Pancreas (tissue), 10 donors: Measurements from ENCODE around the gene ZNF534. TPM values are rescaled to one million over a fixed set of nuclear protein-coding genes. Genes with fewer than 3 reads are reported as not detected.
A peak's percentile ranks its signal among the peaks of the same experiment; 100 is the strongest.

Experiments
- ATAC-seq, 4 donors: fragments of 200-7000 bp; cut with Tn5 transposase; one replicate each; pipeline versions ENCODE4 v1.8.0 to v1.9.1; 2020; ENCODE audit warnings: mild to moderate bottlenecking in 4 of 4, moderate library complexity in 4 of 4
- DNase-seq, 6 donors: peaks; one replicate each; pipeline ENCODE4 v3.0.0-alpha.2; 2020
- FAIRE-seq: peaks from 2 replicates; lab custom pipeline; 2012; peaks lifted over from hg19 to GRCh38; lab: Jason Lieb, UNC
- H3K27ac ChIP-seq, 4 donors: fragments of 200-600 bp; sonication (generic); 1 replicate in 3 of 4; 2 replicates in 1 of 4; pipeline versions ENCODE4 v1.5.0 to v1.8.0; 2020
- H3K27me3 ChIP-seq, 4 donors: fragments of 200-600 bp; one replicate each; pipeline ENCODE4 v1.8.0; 2021
- H3K36me3 ChIP-seq, 3 donors: fragments of 200-600 bp; sonication (generic) in 1 of 3; one replicate each; pipeline versions ENCODE4 v1.5.0 to v1.8.0; 2020 to 2021
- H3K4me1 ChIP-seq, 3 donors: fragments of 200-600 bp; one replicate each; pipeline ENCODE4 v1.8.0; 2021
- H3K4me3 ChIP-seq, 4 donors: fragments of 200-600 bp; sonication (generic) in 2 of 4; one replicate each; pipeline versions ENCODE4 v1.5.0 to v1.8.0; 2020 to 2021
- H3K9me3 ChIP-seq, 4 donors: fragments of 200-600 bp; one replicate each; pipeline ENCODE4 v1.8.0; 2021
- WGBS, 2 donors: extraction: QIAGEN DNeasy Blood & Tissue Kit; methylation state at CpG; one replicate each; pipeline ENCODE4 v1.1.7; 2013; 5-methylcytosine and 5-hydroxymethylcytosine counted together
- intact Hi-C, 3 donors: fragments of 100-400 bp; cut with DNase I; formaldehyde crosslinking; loops; one replicate each; pipeline versions ENCODE4 v1.11.1 to v1.14.2; 2022
- polyA plus RNA-seq, 2 donors: library from polyadenylated mRNA; stranded (reverse); fragments of 200-250 nt; gene quantifications; one replicate each; pipeline ENCODE4 v1.2.3, GENCODE V29; 2013
- total RNA-seq, 6 donors: library from RNA; stranded (reverse); fragmentation: NEBNext Ultra II Directional in 4 of 6; extraction: Animal tissue kit (Norgen Biotek cat#: 25700) in 4 of 6; gene quantifications; one replicate each; pipeline versions ENCODE4 v1.2.1 to v1.2.4, GENCODE V29; 2021 to 2023
- TF ChIP-seq, protein P1 (sequence below), 4 donors: fragments of 200-600 bp; sonication (generic) in 3 of 4; IDR thresholded peaks; one replicate each; pipeline versions ENCODE4 v1.5.0 to v1.8.0; 2021; ENCODE audit warnings: antibody characterized with exemption in 4 of 4
- donor health status: healthy with polysubstance abuse.
- donor health status: DM: no; HTN: no; CAD: no; lungs with moderate emphysema.
- donor health status: DM: no; HTN: no; CAD: no.
- donor health status: control.
- donor health status: control.
- donor health status: Bipolar disorder and iron deficiency.
- donor health status: DM: yes; HTN: yes; CAD: no.
- donor health status: DM: no; HTN: no; CAD: no.
- donor health status: DM: no; HTN: no; CAD: no.
- donor health status: DM: yes; HTN: yes; CAD: no.

The ZNF534 gene
- not detected for total RNA-seq
- polyA plus RNA-seq, result not detected

DNA sequence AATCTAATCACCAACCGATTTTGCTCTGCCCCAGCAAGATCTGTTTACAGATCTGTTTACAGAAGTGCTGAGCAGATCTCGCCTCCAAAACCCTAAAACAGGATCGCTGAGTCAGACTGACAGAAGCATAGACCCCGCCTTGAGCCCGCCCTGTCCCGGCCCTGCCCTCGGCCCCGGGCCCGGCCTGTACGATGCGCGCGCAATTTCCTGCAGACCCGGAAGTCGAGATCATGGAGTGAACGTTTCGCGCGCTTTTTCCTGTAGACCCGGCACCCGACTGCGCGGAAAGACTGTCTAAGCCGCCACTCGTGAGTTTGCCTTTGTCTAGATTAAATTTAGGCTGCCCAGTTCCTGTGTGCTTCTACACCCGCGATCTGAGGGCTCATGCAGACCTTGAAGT lies at the start of gene ZNF534:
TSS of gene ZNF534 (plus strand) at position 212 of the 400 bp plus-strand sequence. CDS start 2,327 bp downstream, outside the sequence.
- 38 to 44% methylated on average over 27 of the region's 27 CpGs for WGBS, 2 donors
- DNase-seq, result no peak
- no peak for FAIRE-seq
- intact Hi-C loops, result no loop called here
- no peaks in the 10 kb centered on the region for H3K27me3 ChIP-seq
- H3K4me1 ChIP-seq, result no peaks in the 10 kb centered on the region
- H3K36me3 ChIP-seq, result no peaks in the 10 kb centered on the region
- no peak for ATAC-seq
- H3K27ac ChIP-seq, result no peak within 1 kb of the TSS
- TF ChIP-seq, protein P1, sequence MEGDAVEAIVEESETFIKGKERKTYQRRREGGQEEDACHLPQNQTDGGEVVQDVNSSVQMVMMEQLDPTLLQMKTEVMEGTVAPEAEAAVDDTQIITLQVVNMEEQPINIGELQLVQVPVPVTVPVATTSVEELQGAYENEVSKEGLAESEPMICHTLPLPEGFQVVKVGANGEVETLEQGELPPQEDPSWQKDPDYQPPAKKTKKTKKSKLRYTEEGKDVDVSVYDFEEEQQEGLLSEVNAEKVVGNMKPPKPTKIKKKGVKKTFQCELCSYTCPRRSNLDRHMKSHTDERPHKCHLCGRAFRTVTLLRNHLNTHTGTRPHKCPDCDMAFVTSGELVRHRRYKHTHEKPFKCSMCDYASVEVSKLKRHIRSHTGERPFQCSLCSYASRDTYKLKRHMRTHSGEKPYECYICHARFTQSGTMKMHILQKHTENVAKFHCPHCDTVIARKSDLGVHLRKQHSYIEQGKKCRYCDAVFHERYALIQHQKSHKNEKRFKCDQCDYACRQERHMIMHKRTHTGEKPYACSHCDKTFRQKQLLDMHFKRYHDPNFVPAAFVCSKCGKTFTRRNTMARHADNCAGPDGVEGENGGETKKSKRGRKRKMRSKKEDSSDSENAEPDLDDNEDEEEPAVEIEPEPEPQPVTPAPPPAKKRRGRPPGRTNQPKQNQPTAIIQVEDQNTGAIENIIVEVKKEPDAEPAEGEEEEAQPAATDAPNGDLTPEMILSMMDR (IDR thresholded peaks at IDR 0.05), result no peak
- no peaks in the 10 kb centered on the region for H3K9me3 ChIP-seq
- H3K4me3 ChIP-seq, result no peak within 1 kb of the TSS

DNA sequence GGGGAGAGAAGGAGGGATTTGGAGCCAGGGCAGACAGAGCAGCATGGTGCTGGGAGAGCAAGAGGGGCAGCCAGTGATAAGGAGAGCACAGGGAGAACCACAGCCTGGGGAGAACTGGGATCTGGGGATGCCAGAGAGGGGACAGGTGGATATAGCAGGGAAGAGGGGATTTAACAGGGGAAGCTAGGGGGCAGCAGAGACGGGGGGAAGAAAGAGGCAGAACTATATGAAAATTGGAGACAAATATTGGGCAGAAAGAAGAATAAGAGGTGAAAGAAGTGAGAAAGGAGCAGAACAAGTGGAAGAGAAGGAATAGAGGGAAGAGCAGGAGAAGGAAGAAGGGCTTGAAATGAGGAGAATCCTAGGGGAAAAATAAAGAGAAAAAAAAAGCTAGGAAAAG lies 37.8 kb upstream of the ZNF534 start:
- Histone ChIP-seq H3K27me3 (no peaks in the 10 kb centered on the region), H3K36me3 (no peaks in the 10 kb centered on the region), H3K9me3 (no peaks in the 10 kb centered on the region), H3K4me3 (no peak overlapping the region), H3K27ac (no peak overlapping the region), H3K4me1 (no peaks in the 10 kb centered on the region)
- ATAC-seq (no peak), FAIRE-seq (no peak), DNase-seq (no peak)
- intact Hi-C loops, result no loop called here
- 39 to 60% methylated on average over 1 of the region's 1 CpG for WGBS, 2 donors
- TF ChIP-seq, protein P1 (IDR thresholded peaks at IDR 0.05), result no peak

DNA sequence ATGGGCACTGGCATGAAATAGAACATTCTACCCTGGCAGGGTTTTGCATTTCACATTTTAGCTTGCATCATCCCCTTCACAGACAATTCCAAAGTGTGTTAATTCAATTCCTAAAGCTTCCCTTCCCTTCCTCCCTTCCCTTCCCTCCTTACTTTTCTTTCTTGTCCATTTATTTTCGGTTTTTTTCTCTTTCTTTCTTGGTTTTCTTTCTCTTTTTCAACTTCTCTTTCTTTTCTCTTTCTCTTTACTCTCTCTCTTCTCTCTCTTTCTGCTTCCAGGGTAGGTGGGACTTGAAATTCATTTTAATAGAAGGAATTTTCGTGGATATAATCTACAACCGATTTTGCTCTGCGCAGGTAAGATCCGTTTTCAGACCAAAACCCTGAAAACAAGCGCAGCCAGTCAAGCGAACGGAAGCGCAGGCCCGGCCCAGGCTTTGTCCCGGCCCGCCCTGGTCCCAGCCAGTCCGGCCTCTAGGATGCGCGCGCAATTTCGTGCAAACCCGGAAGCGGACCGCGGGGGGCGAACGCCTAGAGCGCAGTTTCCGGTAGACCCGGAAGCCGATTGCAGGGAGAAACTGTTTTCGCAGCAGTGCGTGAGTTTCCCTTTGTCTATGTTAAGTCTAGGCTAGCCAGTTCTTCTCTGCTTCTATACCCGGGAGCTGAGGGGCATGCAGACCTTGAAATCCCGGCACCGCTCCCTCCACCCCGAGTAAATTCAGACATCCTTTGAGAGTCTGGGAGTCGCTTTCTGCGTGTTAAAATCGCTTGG lies 31.5 kb upstream of the ZNF534 start, which contains the start of gene ZNF528:
TSS of gene ZNF528 (plus strand) at position 540 of the 771 bp plus-strand sequence. CDS start 4,165 bp downstream, outside the sequence.
- peaks cover under 1 to 10% (median 7%) of the 10 kb centered on the region in 3 donors for H3K36me3 ChIP-seq
- DNase-seq, result peak; percentile 90 to 99 (median 94)
- ATAC-seq, result peak; percentile 100
- 0 to 1% methylated on average over 32 to 36 of the region's 36 CpGs for WGBS, 2 donors
- H3K9me3 ChIP-seq, result no peaks in the 10 kb centered on the region
- intact Hi-C loops, result no loop called here
- TF ChIP-seq, protein P1 (IDR thresholded peaks at IDR 0.05), result no peak
- no peaks in the 10 kb centered on the region for H3K27me3 ChIP-seq
- no peaks in the 10 kb centered on the region for H3K4me1 ChIP-seq
- no peak for FAIRE-seq
- H3K27ac ChIP-seq, result peak within 1 kb of the TSS; percentile 7 to 64 (median 42)
- peak within 1 kb of the TSS; percentile 35 to 71 (median 58) for H3K4me3 ChIP-seq

DNA sequence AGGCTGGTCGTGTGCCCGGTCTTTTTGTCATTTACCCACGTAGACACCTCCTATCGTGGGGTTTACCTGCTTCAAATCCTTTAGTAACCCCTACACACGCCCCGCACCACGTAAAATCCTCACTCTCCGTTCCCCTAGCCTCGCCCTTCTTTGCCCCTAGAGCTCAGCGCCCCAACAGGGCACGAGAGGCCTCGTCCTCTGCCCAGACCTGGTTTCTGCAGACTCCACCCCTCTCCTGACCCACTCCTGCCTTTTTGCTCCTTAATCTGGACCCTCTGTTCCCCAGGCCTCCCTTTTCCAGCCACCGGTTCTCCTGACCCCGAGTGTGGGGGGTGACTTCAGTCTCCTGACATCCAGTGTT lies 30.9 kb upstream of the ZNF534 start:
- 3% methylated on average over 14 of the region's 14 CpGs for WGBS, 2 donors
- H3K27ac ChIP-seq, result peak overlapping the region; percentile 7 to 64 (median 42)
- H3K9me3 ChIP-seq, result no peaks in the 10 kb centered on the region
- no peaks in the 10 kb centered on the region for H3K4me1 ChIP-seq
- peak overlapping the region; percentile 35 to 71 (median 58) for H3K4me3 ChIP-seq
- peaks cover 3 to 16% (median 7%) of the 10 kb centered on the region in 3 donors for H3K36me3 ChIP-seq
- ATAC-seq (peak; percentile 39 to 50 (median 46)), FAIRE-seq (no peak), DNase-seq (peak in 1 of 6 donors; percentile 10)
- no peaks in the 10 kb centered on the region for H3K27me3 ChIP-seq
- TF ChIP-seq, protein P1 (IDR thresholded peaks at IDR 0.05), result no peak
- intact Hi-C loops, result no loop called here

DNA sequence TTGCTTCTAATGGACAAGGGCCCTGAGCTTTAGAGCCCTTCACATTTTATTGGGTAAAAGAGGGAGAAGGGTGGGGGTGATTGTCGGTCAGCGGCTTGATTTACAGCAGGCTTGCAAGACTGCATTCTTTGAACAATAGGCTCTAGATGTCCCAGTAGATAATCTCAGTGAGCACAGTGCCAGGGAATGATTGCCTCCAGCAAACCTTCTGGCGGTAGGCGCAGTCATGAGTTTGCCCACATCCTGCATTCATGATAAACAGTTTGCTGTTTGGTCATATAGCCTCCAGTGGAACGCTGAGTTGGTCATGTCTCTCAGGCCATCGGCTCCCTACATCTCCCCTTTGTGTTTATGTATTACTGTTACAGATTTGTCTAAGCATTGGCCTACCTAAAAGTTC lies 18.7 kb upstream of the ZNF534 start:
- ATAC-seq (no peak), DNase-seq (no peak), FAIRE-seq (no peak)
- H3K27me3 ChIP-seq, result no peaks in the 10 kb centered on the region
- no peaks in the 10 kb centered on the region for H3K4me1 ChIP-seq
- no peak overlapping the region for H3K4me3 ChIP-seq
- H3K27ac ChIP-seq, result no peak overlapping the region
- 97 to 100% methylated on average over 6 of the region's 6 CpGs for WGBS, 2 donors
- TF ChIP-seq, protein P1 (IDR thresholded peaks at IDR 0.05), result no peak
- no peaks in the 10 kb centered on the region for H3K9me3 ChIP-seq
- intact Hi-C loops, result no loop called here
- peaks cover 7 to 55% (median 24%) of the 10 kb centered on the region in 3 donors for H3K36me3 ChIP-seq
